AG20443 (cell line): Measurements from ENCODE around the gene TMEM244.
A peak's percentile ranks its signal among the peaks of the same experiment; 100 is the strongest.
"Not testable (repeated sequence)": the region's sequence is repeated elsewhere in the genome, so short reads cannot be mapped to it uniquely, and the experiment has no call there.

Experiments
- DNase-seq: peaks from one replicate; pipeline ENCODE4 v3.0.0; 2012; ENCODE audit warnings: low spot score, mixed read lengths

Gene TMEM244

GRCh38 chr6:129812145-129812777, 48.9 kb downstream of the TMEM244 start:
- DNase-seq: no peak

GRCh38 chr6:129807141-129807540, 54.0 kb downstream of the TMEM244 start:
- not testable (repeated sequence) for DNase-seq

GRCh38 chr6:129802920-129803319, 58.2 kb downstream of the TMEM244 start:
- not testable (repeated sequence) for DNase-seq

- DNase-seq: no peak
Observed at GRCh38 chr6:129801909-129802308, 59.2 kb downstream of the TMEM244 start.

GRCh38 chr6:129795261-129795660, 65.9 kb downstream of the TMEM244 start:
- peak; percentile 20 for DNase-seq

- no peak for DNase-seq
Observed at GRCh38 chr6:129793447-129793846, 67.7 kb downstream of the TMEM244 start.

GRCh38 chr6:129792049-129792448, 69.1 kb downstream of the TMEM244 start:
- no peak for DNase-seq

- no peak for DNase-seq
Observed at GRCh38 chr6:129790785-129791184, 70.3 kb downstream of the TMEM244 start.

GRCh38 chr6:129789974-129790373, 71.1 kb downstream of the TMEM244 start:
- no peak for DNase-seq

GRCh38 chr6:129787816-129788215, 73.3 kb downstream of the TMEM244 start:
- no peak for DNase-seq

- DNase-seq: no peak
Observed at GRCh38 chr6:129786548-129786947, 74.6 kb downstream of the TMEM244 start.

GRCh38 chr6:129785756-129786135, 75.4 kb downstream of the TMEM244 start:
- no peak for DNase-seq

- DNase-seq: no peak
Observed at GRCh38 chr6:129785047-129785755, 75.9 kb downstream of the TMEM244 start.
